Ovary (tissue), 9 donors: Measurements from ENCODE around the gene TAS2R7. TPM values are rescaled to one million over a fixed set of nuclear protein-coding genes. Genes with fewer than 3 reads are reported as not detected.

Source experiments
- DNase-seq, 5 donors: peaks; one replicate each; pipeline ENCODE4 v3.0.0-alpha.2; 2019 to 2020
- H3K27ac ChIP-seq, 2 donors: fragments of 200-600 bp; one replicate each; pipeline versions ENCODE4 v1.5.1 to v1.8.0; 2019 to 2022
- H3K27me3 ChIP-seq: fragments of 200-600 bp; one replicate; pipeline ENCODE4 v1.8.0; 2022
- H3K36me3 ChIP-seq: fragments of 200-600 bp; sonication (generic); one replicate; pipeline ENCODE4 v1.5.1; 2019
- H3K4me1 ChIP-seq: one replicate; pipeline ENCODE4 v1.8.1; 2013; ENCODE audit warnings: mild to moderate bottlenecking, moderate library complexity; ENCODE audit not compliant: insufficient read depth
- H3K4me3 ChIP-seq: fragments of 200-600 bp; sonication (generic); one replicate; pipeline ENCODE4 v1.5.1; 2017
- H3K9me3 ChIP-seq, 2 donors: fragments of 200-600 bp in 1 of 2; sonication (generic) in 1 of 2; one replicate each; pipeline versions ENCODE4 v1.5.1 to v1.8.1; 2013 to 2019; ENCODE audit warnings: mild to moderate bottlenecking in 1 of 2, moderate library complexity in 1 of 2
- EP300 ChIP-seq: sonication (generic); formaldehyde crosslinking; IDR thresholded peaks from one replicate; pipeline ENCODE4 v1.6.1; 2017; ENCODE audit warnings: antibody characterized with exemption
- POLR2A ChIP-seq: fragments of 450-650 bp; IDR thresholded peaks from one replicate; pipeline ENCODE4 v1.6.1; 2017; ENCODE audit warnings: antibody characterized with exemption, mild to moderate bottlenecking, moderate library complexity
- WGBS, 3 donors: extraction: QIAGEN DNeasy Blood & Tissue Kit in 1 of 3; methylation state at CpG; one replicate each; pipeline versions ENCODE4 v1.1.5 to v1.1.7; 2013 to 2017; 5-methylcytosine and 5-hydroxymethylcytosine counted together
- intact Hi-C, 4 donors: fragments of 100-400 bp; cut with DNase I; formaldehyde crosslinking; loops; one replicate each; pipeline versions ENCODE4 v1.11.0 to v1.15.1; 2022 to 2023
- polyA plus RNA-seq, 2 donors: library from polyadenylated mRNA; stranded (reverse); fragments of 200-250 nt in 1 of 2; fragments of 350-450 nt in 1 of 2; fragmentation: Illumina TruSeq in 1 of 2; extraction: RNeasy Lipid Tissue Mini Kit (QIAGEN cat#74804) in 1 of 2; gene quantifications; one replicate each; pipeline ENCODE4 v1.2.3, GENCODE V29; 2013 to 2014
- small RNA-seq: library from RNA; depleted of rRNA; stranded (forward); fragments of <200 nt; gene quantifications from one replicate; pipeline ENCODE3, GENCODE V24; 2016
- total RNA-seq, 7 donors: library from RNA; depleted of rRNA in 2 of 7; stranded (reverse); fragments of >200 nt in 2 of 7; fragmentation: NEBNext Ultra II Directional in 3 of 7; extraction: Animal tissue kit (Norgen Biotek cat#: 25700) in 3 of 7; gene quantifications; one replicate each; pipeline versions ENCODE4 v1.1.0 to v1.2.4, GENCODE V29; 2016 to 2023
- TF ChIP-seq, protein P1 (sequence below), 3 donors: fragments of 450-650 bp in 2 of 3; fragments of 200-600 bp in 1 of 3; IDR thresholded peaks; one replicate each; pipeline versions ENCODE4 v1.5.1 to v1.8.0; 2016 to 2022; ENCODE audit warnings: antibody characterized with exemption in 3 of 3, mild to moderate bottlenecking in 1 of 3
- donor health status: DM: no; HTN: no; CAD: no; lungs with moderate emphysema.
- donor health status: DM: no; HTN: no; CAD: no.
- donor health status: Bipolar disorder and iron deficiency.
- donor health status: DM: yes; HTN: yes; CAD: no.
- donor health status: DM: no; HTN: no; CAD: no.
- donor health status: DM: yes; HTN: yes; CAD: no.

Gene TAS2R7
- total and polyA plus RNA-seq, 9 donors: not detected

DNA sequence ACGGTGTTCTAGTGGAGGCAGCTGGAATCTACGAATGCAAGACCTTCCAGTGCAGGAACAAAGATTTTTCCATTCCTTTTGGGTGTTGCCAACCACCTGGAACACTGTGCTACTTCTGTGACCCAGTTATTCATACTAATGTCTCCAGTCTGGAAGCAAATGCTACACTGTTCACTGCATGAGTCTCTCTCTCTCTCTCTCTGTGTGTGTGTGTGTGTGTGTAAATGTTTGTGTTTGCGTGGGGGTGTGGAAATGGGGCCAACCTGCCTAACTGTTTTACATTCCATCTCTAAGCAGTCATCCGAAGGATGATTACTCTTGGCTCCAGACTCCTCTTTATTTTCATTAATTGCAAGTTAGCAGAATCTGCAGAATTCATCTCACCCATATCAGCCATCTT is 49.4 kb downstream of the TAS2R7 start:
- Histone ChIP-seq H3K4me3 (no peak overlapping the region), H3K36me3 (no peaks in the 10 kb centered on the region), H3K27ac (no peak overlapping the region), H3K27me3 (no peaks in the 10 kb centered on the region), H3K9me3 (no peaks in the 10 kb centered on the region), H3K4me1 (no peaks in the 10 kb centered on the region)
- TF ChIP-seq EP300: no peak
- TF ChIP-seq, protein P1, sequence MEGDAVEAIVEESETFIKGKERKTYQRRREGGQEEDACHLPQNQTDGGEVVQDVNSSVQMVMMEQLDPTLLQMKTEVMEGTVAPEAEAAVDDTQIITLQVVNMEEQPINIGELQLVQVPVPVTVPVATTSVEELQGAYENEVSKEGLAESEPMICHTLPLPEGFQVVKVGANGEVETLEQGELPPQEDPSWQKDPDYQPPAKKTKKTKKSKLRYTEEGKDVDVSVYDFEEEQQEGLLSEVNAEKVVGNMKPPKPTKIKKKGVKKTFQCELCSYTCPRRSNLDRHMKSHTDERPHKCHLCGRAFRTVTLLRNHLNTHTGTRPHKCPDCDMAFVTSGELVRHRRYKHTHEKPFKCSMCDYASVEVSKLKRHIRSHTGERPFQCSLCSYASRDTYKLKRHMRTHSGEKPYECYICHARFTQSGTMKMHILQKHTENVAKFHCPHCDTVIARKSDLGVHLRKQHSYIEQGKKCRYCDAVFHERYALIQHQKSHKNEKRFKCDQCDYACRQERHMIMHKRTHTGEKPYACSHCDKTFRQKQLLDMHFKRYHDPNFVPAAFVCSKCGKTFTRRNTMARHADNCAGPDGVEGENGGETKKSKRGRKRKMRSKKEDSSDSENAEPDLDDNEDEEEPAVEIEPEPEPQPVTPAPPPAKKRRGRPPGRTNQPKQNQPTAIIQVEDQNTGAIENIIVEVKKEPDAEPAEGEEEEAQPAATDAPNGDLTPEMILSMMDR (IDR thresholded peaks at IDR 0.05): no peak
- TF ChIP-seq POLR2A: no peak
- no peak for DNase-seq
- WGBS, 3 donors: 9 to 12% (median 11%) methylated on average over 4 of the region's 4 CpGs
- intact Hi-C loops: no loop called here

Small RNA genes lying within 50 kb of the gene (small RNA-seq; reads per million reads assigned to genes)
- not detected for gene PRR4

Other genes starting within 250 kb of the TAS2R7 start
- gene MAGOHB, start 189.0 kb downstream of the TAS2R7 start, total RNA-seq: 10 to 100 TPM in 6 of 7 donors, 1 to 10 TPM in 1; 8.5 to 25.9 (median 19.1) TPM
- 10 to 100 TPM; 14.1 to 20.4 TPM for gene MAGOHB, start 189.0 kb downstream of the TAS2R7 start, polyA plus RNA-seq
- 1 to 10 TPM in 1 of 7 donors, under 1 TPM in 4, not detected in 2; 0.12 to 1.3 (median 0.33) TPM for gene STYK1, start 128.6 kb downstream of the TAS2R7 start, total RNA-seq
- gene STYK1, start 128.6 kb downstream of the TAS2R7 start, polyA plus RNA-seq: under 1 TPM; 0.07 to 0.70 TPM
- 100 to 1,000 TPM; 241 to 404 (median 275) TPM for gene YBX3, start 79.3 kb downstream of the TAS2R7 start, total RNA-seq
- 100 to 1,000 TPM; 193 to 302 TPM for gene YBX3, start 79.3 kb downstream of the TAS2R7 start, polyA plus RNA-seq
- gene TAS2R8, start 4.7 kb upstream of the TAS2R7 start, total RNA-seq: not detected
- gene TAS2R8, start 4.7 kb upstream of the TAS2R7 start, polyA plus RNA-seq: not detected
- under 1 TPM in 1 of 7 donors, not detected in 6; 0.22 TPM for gene TAS2R9, start 7.5 kb upstream of the TAS2R7 start, total RNA-seq
- not detected for gene TAS2R9, start 7.5 kb upstream of the TAS2R7 start, polyA plus RNA-seq
- gene TAS2R10, start 23.7 kb upstream of the TAS2R7 start, total RNA-seq: 1 to 10 TPM in 3 of 7 donors, under 1 TPM in 2, not detected in 2; 0.46 to 2.5 (median 1.1) TPM
- gene TAS2R10, start 23.7 kb upstream of the TAS2R7 start, polyA plus RNA-seq: under 1 TPM; 0.07 to 0.55 TPM
- 1 to 10 TPM in 5 of 7 donors, under 1 TPM in 1, not detected in 1; 0.72 to 5.5 (median 2.0) TPM for gene PRR4, start 46.8 kb upstream of the TAS2R7 start, total RNA-seq
- 1 to 10 TPM; 2.4 to 5.0 TPM for gene PRR4, start 46.8 kb upstream of the TAS2R7 start, polyA plus RNA-seq
- 10 to 100 TPM; 13.3 to 48.5 (median 22.3) TPM for gene PRH1, start 81.6 kb upstream of the TAS2R7 start, total RNA-seq
- gene PRH1, start 81.6 kb upstream of the TAS2R7 start, polyA plus RNA-seq: 1 to 10 TPM; 2.2 to 4.2 TPM
- 1 to 10 TPM in 6 of 7 donors, under 1 TPM in 1; 0.74 to 3.5 (median 1.8) TPM for gene TAS2R13, start 106.9 kb upstream of the TAS2R7 start, total RNA-seq
- gene TAS2R13, start 106.9 kb upstream of the TAS2R7 start, polyA plus RNA-seq: under 1 TPM; 0.06 to 0.15 TPM
- gene PRH2, start 126.6 kb upstream of the TAS2R7 start, total RNA-seq: under 1 TPM in 2 of 7 donors, not detected in 5; 0.43 to 0.95 TPM
- gene PRH2, start 126.6 kb upstream of the TAS2R7 start, polyA plus RNA-seq: under 1 TPM in 1 of 2 donors, not detected in 1; 0.28 TPM
- gene TAS2R14, start 136.6 kb upstream of the TAS2R7 start, total RNA-seq: 1 to 10 TPM; 2.4 to 6.9 (median 3.7) TPM
- 1 to 10 TPM; 1.4 to 1.5 TPM for gene TAS2R14, start 136.6 kb upstream of the TAS2R7 start, polyA plus RNA-seq
- 1 to 10 TPM; 1.1 to 3.5 (median 1.4) TPM for gene TAS2R50, start 184.3 kb upstream of the TAS2R7 start, total RNA-seq
- gene TAS2R50, start 184.3 kb upstream of the TAS2R7 start, polyA plus RNA-seq: under 1 TPM; 0.07 to 0.20 TPM
- gene TAS2R20, start 195.7 kb upstream of the TAS2R7 start, total RNA-seq: 1 to 10 TPM; 1.1 to 5.0 (median 2.5) TPM
- under 1 TPM; 0.39 to 0.70 TPM for gene TAS2R20, start 195.7 kb upstream of the TAS2R7 start, polyA plus RNA-seq
- gene TAS2R19, start 220.0 kb upstream of the TAS2R7 start, total RNA-seq: 1 to 10 TPM; 2.8 to 8.2 (median 3.4) TPM
- under 1 TPM; 0.45 TPM for gene TAS2R19, start 220.0 kb upstream of the TAS2R7 start, polyA plus RNA-seq
- gene TAS2R31, start 228.8 kb upstream of the TAS2R7 start, total RNA-seq: 1 to 10 TPM; 2.4 to 8.6 (median 4.5) TPM
- under 1 TPM; 0.18 to 0.61 TPM for gene TAS2R31, start 228.8 kb upstream of the TAS2R7 start, polyA plus RNA-seq